HCT116 (cell line): ENCODE data around the gene PKD2L2. TPM values are rescaled to one million over a fixed set of nuclear protein-coding genes. Genes with fewer than 3 reads are reported as not detected.

Experiments
- ATAC-seq: fragments of 200-7000 bp; cut with Tn5 transposase; 2 replicates; pipeline ENCODE4 v1.9.1; 2020; ENCODE audit warnings: mild to moderate bottlenecking, moderate library complexity
- BruUV-seq: library from RNA; stranded (reverse); fragments of 400-500 nt; replicated peaks from 2 replicates; lab custom pipeline; 2021; lab: Mats Ljungman, UMichigan
- CTCF ChIA-PET: fragments of 300-600 bp; sonication (Branson Sonifier 250); formaldehyde crosslinking; loops from one replicate; lab custom pipeline; 2021; ENCODE audit warnings: antibody characterized with exemption; lab: Charles Lee
- POLR2A ChIA-PET: fragments of 300-600, 350-600 bp; sonication (Branson Sonifier 250); formaldehyde crosslinking; loops from one replicate; lab custom pipeline; 2021; ENCODE audit warnings: antibody characterized with exemption; lab: Charles Lee
- RAD21 ChIA-PET, 2 experiments: fragments of 300-600 bp; sonication (Branson Sonifier 250); formaldehyde crosslinking; loops; one replicate each; lab custom pipeline; 2023; ENCODE audit warnings: low total read pairs in 2 of 2; ENCODE audit not compliant: uncharacterized antibody in 2 of 2, unreplicated experiment in 2 of 2, low non-redundant PET in 1 of 2; lab: Charles Lee
- DNase-seq: peaks from one replicate; pipeline ENCODE4 v3.0.0-alpha.2; 2010; ENCODE audit warnings: low read depth, low spot score
- H2AFZ ChIP-seq: fragments of 200-600 bp; shearing (Covaris generic), sonication (generic); 2 replicates; pipeline ENCODE4 v1.6.1; 2017; ENCODE audit warnings: low read depth, mixed run types, mixed read lengths, antibody characterized with exemption, low read length; ENCODE audit not compliant: poor library complexity, severe bottlenecking
- H3K27ac ChIP-seq: 2 replicates; pipeline ENCODE4 v1.5.1; 2012; ENCODE audit warnings: low read depth, low read length
- H3K27me3 ChIP-seq: fragments of 200-600 bp; sonication (generic); 2 replicates; pipeline ENCODE4 v1.6.1; 2016; ENCODE audit warnings: mixed run types, low read length, mixed read lengths; ENCODE audit not compliant: insufficient read depth
- H3K36me3 ChIP-seq, 2 experiments: fragments of 200-500 bp in 1 of 2; fragments of 200-600 bp in 1 of 2; sonication (Bioruptor generic) in 1 of 2; sonication (generic) in 1 of 2; 2 replicates each; pipeline versions ENCODE4 v1.5.1 to v1.6.1; 2014 to 2016; ENCODE audit warnings: low read length in 2 of 2, inconsistent platforms in 1 of 2, mixed read lengths in 1 of 2, mixed run types in 1 of 2; ENCODE audit not compliant: insufficient read depth in 2 of 2, control insufficient read depth in 1 of 2
- H3K4me1 ChIP-seq, 2 experiments: fragments of 200-600 bp in 1 of 2; sonication (generic) in 1 of 2; 2 replicates each; pipeline versions ENCODE4 v1.5.1 to v1.6.1; 2012 to 2017; ENCODE audit warnings: low read length in 2 of 2, inconsistent platforms in 1 of 2, mild to moderate bottlenecking in 1 of 2, mixed read lengths in 1 of 2, mixed run types in 1 of 2, moderate library complexity in 1 of 2; ENCODE audit not compliant: insufficient read depth in 2 of 2, control insufficient read depth in 1 of 2
- H3K4me2 ChIP-seq: fragments of 200-600 bp; sonication (generic); 2 replicates; pipeline ENCODE4 v1.6.1; 2017; ENCODE audit warnings: mixed run types, low read length, mixed read lengths
- H3K4me3 ChIP-seq, 2 experiments: fragments of 200-600 bp in 1 of 2; sonication (generic) in 1 of 2; replicated peaks in 1 of 2; 2 replicates each; pipeline ENCODE4 v1.5.1; 2011 to 2016; ENCODE audit warnings: low read length in 2 of 2, control low read depth in 1 of 2, low read depth in 1 of 2, mild to moderate bottlenecking in 1 of 2, mixed read lengths in 1 of 2, mixed run types in 1 of 2
- H3K79me2 ChIP-seq: fragments of 200-600 bp; sonication (generic); 2 replicates; pipeline ENCODE4 v1.6.1; 2017; ENCODE audit warnings: mild to moderate bottlenecking, mixed run types, low read length, moderate library complexity, mixed read lengths; ENCODE audit not compliant: insufficient read depth
- H3K9ac ChIP-seq: fragments of 200-600 bp; sonication (generic); 2 replicates; pipeline ENCODE4 v1.6.1; 2016; ENCODE audit warnings: low read length, mixed read lengths
- H3K9me2 ChIP-seq: fragments of 200-600 bp; sonication (generic), shearing (Covaris generic); 2 replicates; pipeline ENCODE4 v1.6.1; 2017; ENCODE audit warnings: mixed run types, mild to moderate bottlenecking, moderate library complexity; ENCODE audit not compliant: insufficient read depth
- H3K9me3 ChIP-seq, 2 experiments: fragments of 200-500 bp in 1 of 2; fragments of 200-600 bp in 1 of 2; sonication (Bioruptor generic) in 1 of 2; sonication (generic) in 1 of 2; 2 replicates each; pipeline ENCODE4 v1.6.1; 2014 to 2017; ENCODE audit warnings: low read length in 2 of 2, mixed read lengths in 2 of 2, inconsistent platforms in 1 of 2, low read depth in 1 of 2, mild to moderate bottlenecking in 1 of 2, mixed run types in 1 of 2, moderate library complexity in 1 of 2; ENCODE audit not compliant: control insufficient read depth in 1 of 2, insufficient read depth in 1 of 2
- H4K20me1 ChIP-seq: fragments of 200-600 bp; sonication (generic), shearing (Covaris generic); 2 replicates; pipeline ENCODE4 v1.6.1; 2017; ENCODE audit warnings: mixed run types, mild to moderate bottlenecking, moderate library complexity; ENCODE audit not compliant: insufficient read depth
- CEBPB ChIP-seq: IDR thresholded peaks from 2 replicates; pipeline ENCODE4 v1.6.1; 2012; ENCODE audit warnings: low read depth
- ELF1 ChIP-seq: IDR thresholded peaks from 2 replicates; pipeline ENCODE4 v1.6.1; 2012; ENCODE audit warnings: low read depth, borderline replicate concordance
- EZH2 ChIP-seq: fragments of 200-600 bp; sonication (generic); IDR thresholded peaks from 2 replicates; pipeline ENCODE4 v1.6.1; 2017; ENCODE audit warnings: antibody characterized with exemption, mixed run types
- EZH2phosphoT487 ChIP-seq: fragments of 200-600 bp; IDR thresholded peaks from 2 replicates; pipeline ENCODE4 v1.6.1; 2018; ENCODE audit warnings: antibody characterized with exemption, borderline replicate concordance
- MAX ChIP-seq: IDR thresholded peaks from 2 replicates; pipeline ENCODE4 v1.6.1; 2012
- POLR2AphosphoS5 ChIP-seq: IDR thresholded peaks from 2 replicates; pipeline ENCODE4 v1.6.1; 2011; ENCODE audit warnings: mild to moderate bottlenecking, low read depth, low read length, moderate library complexity
- RAD21 ChIP-seq: IDR thresholded peaks from 2 replicates; pipeline ENCODE4 v1.6.1; 2012; ENCODE audit warnings: low read depth, mild to moderate bottlenecking
- SP1 ChIP-seq: IDR thresholded peaks from 2 replicates; pipeline ENCODE4 v1.6.1; 2012; ENCODE audit warnings: low read depth
- YY1 ChIP-seq: IDR thresholded peaks from 2 replicates; pipeline ENCODE4 v1.6.1; 2011; ENCODE audit warnings: low read length, low read depth, moderate library complexity, mild to moderate bottlenecking; ENCODE audit not compliant: insufficient replicate concordance; ENCODE audit errors: extremely low read depth
- ZBTB33 ChIP-seq: IDR thresholded peaks from 2 replicates; pipeline ENCODE4 v1.6.1; 2011; ENCODE audit warnings: mild to moderate bottlenecking, low read length, moderate library complexity; ENCODE audit not compliant: insufficient replicate concordance; ENCODE audit errors: extremely low read depth
- ZFX ChIP-seq: fragments of 450-650 bp; IDR thresholded peaks from 2 replicates; pipeline ENCODE4 v1.6.1; 2017
- ZNF274 ChIP-seq: fragments of 200-500 bp; sonication (Bioruptor generic); IDR thresholded peaks from 2 replicates; pipeline ENCODE4 v1.6.1; 2014; ENCODE audit warnings: mild to moderate bottlenecking, low read depth, low read length, inconsistent platforms
- intact Hi-C: fragments of 100-400 bp; cut with micrococcal nuclease; formaldehyde crosslinking; loops from 2 replicates; pipeline ENCODE4 v1.10.0; 2022
- total RNA-seq: library from RNA; stranded (reverse); gene quantifications from one replicate; pipeline ENCODE4 v1.2.1, GENCODE V29; 2021; ENCODE audit not compliant: unreplicated experiment

PKD2L2 gene
- total RNA-seq, 1 experiment from 2014 or later, result not detected

GRCh38 chr5:137902408-137903133 lies 13.3 kb downstream of the PKD2L2 start:
- no peak overlapping the region for H3K9ac ChIP-seq
- no peaks in the 10 kb centered on the region for H3K36me3 ChIP-seq
- no peaks in the 10 kb centered on the region; the same call in none of the 2 replicates for H3K9me2 ChIP-seq
- H3K4me1 ChIP-seq, result no peaks in the 10 kb centered on the region
- H3K79me2 ChIP-seq, result no peaks in the 10 kb centered on the region
- ChIA-PET POLR2A (no interaction called here), CTCF (no interaction called here), RAD21 (no interaction called here)
- H2AFZ ChIP-seq, result no peak overlapping the region
- H3K4me3 ChIP-seq, result no peak overlapping the region
- DNase-seq (no peak), ATAC-seq (no peak)
- H3K27ac ChIP-seq, result no peak overlapping the region
- no peaks in the 10 kb centered on the region for H3K9me3 ChIP-seq
- intact Hi-C loops, result no loop called here
- BruUV-seq, result no TSS peak
- TF ChIP-seq EZH2 (no peak), ZFX (no peak), ZBTB33 (no peak), ELF1 (no peak), POLR2AphosphoS5 (no peak), SP1 (no peak), RAD21 (no peak), CEBPB (no peak), YY1 (no peak), ZNF274 (no peak), MAX (no peak), EZH2phosphoT487 (no peak)
- H3K4me2 ChIP-seq, result no peak overlapping the region
- H3K27me3 ChIP-seq, result no peaks in the 10 kb centered on the region
- H4K20me1 ChIP-seq, result no peaks in the 10 kb centered on the region
